Measurements from ENCODE around the gene ARHGEF28. TPM values are rescaled to one million over a fixed set of nuclear protein-coding genes. Genes with fewer than 3 reads are reported as not detected.

Gene ARHGEF28
- total and polyA plus RNA-seq, 8 donors: 13.9 to 156 (median 55.7) TPM

GRCh38 chr5:73893813-73894212, 267.8 kb downstream of the ARHGEF28 start:
- intact Hi-C loops (cut with DNase I; ENCODE audit: low total_unique reads): no loop called here
- no peak for TF ChIP-seq CTCF (IDR thresholded peaks at IDR 0.05)
- no peak for TF ChIP-seq EP300 (IDR thresholded peaks at IDR 0.05)
- TF ChIP-seq POLR2A (IDR thresholded peaks at IDR 0.05): no peak
- TF ChIP-seq POLR2AphosphoS5 (IDR thresholded peaks at IDR 0.05): no peak
- Histone ChIP-seq H3K4me1 (no peaks in the 10 kb centered on the region), H3K27me3 (no peaks in the 10 kb centered on the region), H3K36me3 (peaks cover 0 to 90% (median 73%) of the 10 kb centered on the region in 4 donors), H3K9me3 (no peaks in the 10 kb centered on the region), H3K27ac (no peak overlapping the region), H3K4me3 (no peak overlapping the region)
- WGBS, 5 donors: 72 to 86% (median 82%) methylated on average over 2 of the region's 2 CpGs
- no peak for DNase-seq

- Histone ChIP-seq H3K4me1 (no peaks in the 10 kb centered on the region), H3K36me3 (peaks cover 0 to 91% (median 72%) of the 10 kb centered on the region in 4 donors), H3K9me3 (no peaks in the 10 kb centered on the region), H3K4me3 (no peak overlapping the region), H3K27ac (no peak overlapping the region), H3K27me3 (no peaks in the 10 kb centered on the region)
- no peak for TF ChIP-seq POLR2AphosphoS5 (IDR thresholded peaks at IDR 0.05)
- TF ChIP-seq POLR2A (IDR thresholded peaks at IDR 0.05): no peak
- TF ChIP-seq EP300 (IDR thresholded peaks at IDR 0.05): no peak
- no peak for TF ChIP-seq CTCF (IDR thresholded peaks at IDR 0.05)
- no peak for DNase-seq
- intact Hi-C loops (cut with DNase I; ENCODE audit: low total_unique reads): no loop called here
- WGBS, 5 donors: 87 to 94% (median 92%) methylated on average over 6 of the region's 6 CpGs
These were observed 268.9 kb downstream of the ARHGEF28 start for GRCh38 chr5:73894860-73895259.

- Histone ChIP-seq H3K4me3 (no peak overlapping the region), H3K27me3 (no peaks in the 10 kb centered on the region), H3K27ac (no peak overlapping the region), H3K4me1 (no peaks in the 10 kb centered on the region), H3K9me3 (no peaks in the 10 kb centered on the region), H3K36me3 (peaks cover 0 to 85% (median 67%) of the 10 kb centered on the region in 4 donors)
- DNase-seq: no peak
- WGBS, 5 donors: 78 to 89% (median 87%) methylated on average over 4 of the region's 4 CpGs
- intact Hi-C loops (cut with DNase I; ENCODE audit: low total_unique reads): no loop called here
- TF ChIP-seq CTCF (IDR thresholded peaks at IDR 0.05) (no peak), EP300 (IDR thresholded peaks at IDR 0.05) (no peak), POLR2A (IDR thresholded peaks at IDR 0.05) (no peak), POLR2AphosphoS5 (IDR thresholded peaks at IDR 0.05) (no peak)
These were observed 269.5 kb downstream of the ARHGEF28 start for GRCh38 chr5:73895471-73895870.

- intact Hi-C loops (cut with DNase I; ENCODE audit: low total_unique reads): no loop called here
- no peak for TF ChIP-seq EP300 (IDR thresholded peaks at IDR 0.05)
- TF ChIP-seq POLR2AphosphoS5 (IDR thresholded peaks at IDR 0.05): no peak
- TF ChIP-seq POLR2A (IDR thresholded peaks at IDR 0.05): no peak
- no peak for TF ChIP-seq CTCF (IDR thresholded peaks at IDR 0.05)
- WGBS, 5 donors: 61 to 87% (median 76%) methylated on average over 3 of the region's 3 CpGs
- no peak for DNase-seq
- Histone ChIP-seq H3K9me3 (no peaks in the 10 kb centered on the region), H3K36me3 (peaks cover 0 to 80% (median 63%) of the 10 kb centered on the region in 4 donors), H3K4me3 (no peak overlapping the region), H3K27me3 (no peaks in the 10 kb centered on the region), H3K4me1 (peaks cover 0 to 4% (median under 1%) of the 10 kb centered on the region in 4 donors), H3K27ac (no peak overlapping the region)
These were observed 270.1 kb downstream of the ARHGEF28 start for GRCh38 chr5:73896097-73896496.
